Measurements from ENCODE around the gene NCOA1. TPM values are rescaled to one million over a fixed set of nuclear protein-coding genes. Genes with fewer than 3 reads are reported as not detected.
A peak's percentile ranks its signal among the peaks of the same experiment; 100 is the strongest.
"Not testable (repeated sequence)": the region's sequence is repeated elsewhere in the genome, so short reads cannot be mapped to it uniquely, and the experiment has no call there.

The NCOA1 gene
- total RNA-seq, 2 donors from 2014 or later, result 34.9 to 58.3 TPM

- DNase-seq (ENCODE audit: low spot score), result no peak
- Histone ChIP-seq H3K27ac (no peak overlapping the region), H3K27me3 (replicated peaks; ENCODE audit: insufficient read depth) (no peaks in the 10 kb centered on the region), H3K4me1 (ENCODE audit: control insufficient read depth in 1 of 2, low read depth in 2 of 2) (peaks cover 8 to 16% of the 10 kb centered on the region in 2 donors), H3K4me3 (peak overlapping the region; percentile 98), H3K36me3 (no peaks in the 10 kb centered on the region), H3K9me3 (no peaks in the 10 kb centered on the region)
- no peak for ATAC-seq (ENCODE audit: insufficient number of reproducible peaks, low FRiP score, low read depth)
- no peak for TF ChIP-seq CTCF (IDR thresholded peaks at IDR 0.05)
Measured at GRCh38 chr2:24793761-24794435, 302.8 kb downstream of the NCOA1 start.

GRCh38 chr2:24797644-24798043 is 306.6 kb downstream of the NCOA1 start:
- peaks cover 4 to 9% of the 10 kb centered on the region in 2 donors for H3K4me1 ChIP-seq (ENCODE audit: control insufficient read depth in 1 of 2, low read depth in 2 of 2)
- no peak for ATAC-seq (ENCODE audit: insufficient number of reproducible peaks, low FRiP score, low read depth)
- TF ChIP-seq CTCF (IDR thresholded peaks at IDR 0.05), result no peak

GRCh38 chr2:24800487-24800886 is 309.4 kb downstream of the NCOA1 start:
- not testable (repeated sequence) for H3K9me3 ChIP-seq; H3K36me3 ChIP-seq; H3K4me1 ChIP-seq (ENCODE audit: control insufficient read depth in 1 of 2, low read depth in 2 of 2); H3K27me3 ChIP-seq (replicated peaks; ENCODE audit: insufficient read depth); ATAC-seq (ENCODE audit: insufficient number of reproducible peaks, low FRiP score, low read depth); H3K4me3 ChIP-seq; DNase-seq (ENCODE audit: low spot score); H3K27ac ChIP-seq

More at GRCh38 chr2:24797644-24798043, 306.6 kb downstream of the NCOA1 start:
- no peak for DNase-seq (ENCODE audit: low spot score)
- no peak overlapping the region for H3K27ac ChIP-seq
- H3K4me3 ChIP-seq, result no peak overlapping the region
- H3K36me3 ChIP-seq, result no peaks in the 10 kb centered on the region
- no peaks in the 10 kb centered on the region for H3K27me3 ChIP-seq (replicated peaks; ENCODE audit: insufficient read depth)
- H3K9me3 ChIP-seq, result no peaks in the 10 kb centered on the region

- ATAC-seq (ENCODE audit: insufficient number of reproducible peaks, low FRiP score, low read depth), result not testable (repeated sequence)
Measured at GRCh38 chr2:24805811-24806660, 315.0 kb downstream of the NCOA1 start.

GRCh38 chr2:24806661-24807036 is 315.6 kb downstream of the NCOA1 start:
- Histone ChIP-seq H3K4me3 (no peak overlapping the region), H3K4me1 (ENCODE audit: control insufficient read depth in 1 of 2, low read depth in 2 of 2) (no peaks in the 10 kb centered on the region), H3K27ac (no peak overlapping the region), H3K9me3 (peaks cover 5% of the 10 kb centered on the region), H3K36me3 (no peaks in the 10 kb centered on the region), H3K27me3 (replicated peaks; ENCODE audit: insufficient read depth) (no peaks in the 10 kb centered on the region)
- no peak for ATAC-seq (ENCODE audit: insufficient number of reproducible peaks, low FRiP score, low read depth)
- TF ChIP-seq CTCF (IDR thresholded peaks at IDR 0.05), result no peak
- no peak for DNase-seq (ENCODE audit: low spot score)

More at GRCh38 chr2:24805811-24806660, 315.0 kb downstream of the NCOA1 start:
- not testable (repeated sequence) for H3K27me3 ChIP-seq (replicated peaks; ENCODE audit: insufficient read depth); DNase-seq (ENCODE audit: low spot score); H3K27ac ChIP-seq; H3K4me3 ChIP-seq; H3K4me1 ChIP-seq (ENCODE audit: control insufficient read depth in 1 of 2, low read depth in 2 of 2); H3K36me3 ChIP-seq; H3K9me3 ChIP-seq

GRCh38 chr2:24809316-24810007 is 318.4 kb downstream of the NCOA1 start:
- ATAC-seq (ENCODE audit: insufficient number of reproducible peaks, low FRiP score, low read depth) (no peak), DNase-seq (ENCODE audit: low spot score) (no peak)
- Histone ChIP-seq H3K27ac (no peak overlapping the region), H3K36me3 (no peaks in the 10 kb centered on the region), H3K27me3 (replicated peaks; ENCODE audit: insufficient read depth) (no peaks in the 10 kb centered on the region), H3K4me1 (ENCODE audit: control insufficient read depth in 1 of 2, low read depth in 2 of 2) (no peaks in the 10 kb centered on the region), H3K4me3 (no peak overlapping the region), H3K9me3 (peaks cover 5% of the 10 kb centered on the region)
- no peak for TF ChIP-seq CTCF (IDR thresholded peaks at IDR 0.05)
